ENCODE results near the gene CCDC124.

The CCDC124 gene

GRCh38 chr19:17950310-17951156, 17.7 kb downstream of the CCDC124 start:
- Histone ChIP-seq H3K27me3 (ENCODE audit: low read length) (no peaks in the 10 kb centered on the region), H3F3A (ENCODE audit: insufficient read depth) (peaks cover 18% of the 10 kb centered on the region), H3K27ac (ENCODE audit: low read depth, low read length) (no peak overlapping the region), H3K79me2 (ENCODE audit: insufficient read depth, low read length) (no peaks in the 10 kb centered on the region), H3K9me2 (replicated peaks; ENCODE audit: insufficient read depth, low read length) (no peaks in the 10 kb centered on the region), H3K36me3 (ENCODE audit: low read length) (no peaks in the 10 kb centered on the region), H2AFZ (ENCODE audit: low read depth, low read length, severe bottlenecking) (no peak overlapping the region), H3K9ac (ENCODE audit: low read length) (no peak overlapping the region; the same call in 1 of the 2 replicates), H3K9me3 (ENCODE audit: insufficient read depth, low read length) (no peaks in the 10 kb centered on the region), H3K4me3 (ENCODE audit: insufficient read depth, low read length, poor library complexity, severe bottlenecking) (no peak overlapping the region), H4K20me1 (ENCODE audit: low read depth, low read length) (no peaks in the 10 kb centered on the region), H3K4me2 (ENCODE audit: low read depth, low read length, poor library complexity, severe bottlenecking) (peak overlapping the region; percentile 22)
- TF ChIP-seq CTCF (IDR thresholded peaks at IDR 0.05; ENCODE audit: insufficient read depth, low read length, poor library complexity, severe bottlenecking) (no peak), EZH2phosphoT487 (conservative IDR thresholded peaks at IDR 0.05; ENCODE audit: low read length) (0 out of 2 replicates have a peak, but pooled peaks have one; percentile 73)

GRCh38 chr19:17951157-17951989, 18.6 kb downstream of the CCDC124 start:
- H3K27ac ChIP-seq (ENCODE audit: low read depth, low read length) = no peak overlapping the region
- no peaks in the 10 kb centered on the region for H3K36me3 ChIP-seq (ENCODE audit: low read length)
- peak overlapping the region; percentile 22 for H3K4me2 ChIP-seq (ENCODE audit: low read depth, low read length, poor library complexity, severe bottlenecking)

More at GRCh38 chr19:17951157-17951989, 18.6 kb downstream of the CCDC124 start:
- no peak overlapping the region for H3K9ac ChIP-seq (ENCODE audit: low read length)
- H3K9me3 ChIP-seq (ENCODE audit: insufficient read depth, low read length) = no peaks in the 10 kb centered on the region
- H3K9me2 ChIP-seq (replicated peaks; ENCODE audit: insufficient read depth, low read length) = no peaks in the 10 kb centered on the region
- H3K27me3 ChIP-seq (ENCODE audit: low read length) = no peaks in the 10 kb centered on the region
- H4K20me1 ChIP-seq (ENCODE audit: low read depth, low read length) = no peaks in the 10 kb centered on the region
- no peak overlapping the region for H3K4me3 ChIP-seq (ENCODE audit: insufficient read depth, low read length, poor library complexity, severe bottlenecking)
- no peaks in the 10 kb centered on the region for H3K79me2 ChIP-seq (ENCODE audit: insufficient read depth, low read length)
- TF ChIP-seq EZH2phosphoT487 (conservative IDR thresholded peaks at IDR 0.05; ENCODE audit: low read length) = no peak
- TF ChIP-seq CTCF (IDR thresholded peaks at IDR 0.05; ENCODE audit: insufficient read depth, low read length, poor library complexity, severe bottlenecking) = no peak
- no peak overlapping the region for H2AFZ ChIP-seq (ENCODE audit: low read depth, low read length, severe bottlenecking)
- peaks cover 11% of the 10 kb centered on the region for H3F3A ChIP-seq (ENCODE audit: insufficient read depth)
